SKM-1 (cell line): ENCODE data around the gene VDAC1.
"Not testable (repeated sequence)": the region's sequence is repeated elsewhere in the genome, so short reads cannot be mapped to it uniquely, and the experiment has no call there.

Experiments used
- DNase-seq: peaks from one replicate; lab custom pipeline; 2025; ENCODE audit not compliant: unreplicated experiment; lab: John Stamatoyannopoulos, UW

VDAC1 gene

GRCh38 chr5:133969654-133970324, 35.0 kb downstream of the VDAC1 start:
- DNase-seq, result no peak

GRCh38 chr5:133968204-133968980, 36.4 kb downstream of the VDAC1 start, which contains the start of gene C5orf15:
TSS of gene C5orf15 (minus strand) at chr5:133968625. CDS start at chr5:133968584, 41 bp downstream.
- peak; percentile 84 for DNase-seq

- DNase-seq, result no peak
Measured at GRCh38 chr5:133967698-133968203, 37.0 kb downstream of the VDAC1 start.

- no peak for DNase-seq
Measured at GRCh38 chr5:133967124-133967523, 37.7 kb downstream of the VDAC1 start.

GRCh38 chr5:133966090-133966489, 38.7 kb downstream of the VDAC1 start:
- no peak for DNase-seq

GRCh38 chr5:133963493-133964128, 41.2 kb downstream of the VDAC1 start:
- no peak for DNase-seq

- no peak for DNase-seq
Measured at GRCh38 chr5:133962801-133963476, 41.8 kb downstream of the VDAC1 start.

GRCh38 chr5:133962131-133962530, 42.6 kb downstream of the VDAC1 start:
- DNase-seq, result no peak

- no peak for DNase-seq
Measured at GRCh38 chr5:133959643-133960042, 45.1 kb downstream of the VDAC1 start.

- no peak for DNase-seq
Measured at GRCh38 chr5:133957591-133957990, 47.2 kb downstream of the VDAC1 start.

- DNase-seq, result no peak
Measured at GRCh38 chr5:133957080-133957479, 47.7 kb downstream of the VDAC1 start.

GRCh38 chr5:133956196-133956595, 48.6 kb downstream of the VDAC1 start:
- DNase-seq, result not testable (repeated sequence)

- DNase-seq, result no peak
Measured at GRCh38 chr5:133953568-133954145, 51.1 kb downstream of the VDAC1 start.

GRCh38 chr5:133952729-133953567, 51.8 kb downstream of the VDAC1 start:
- peak; percentile 51 for DNase-seq

- DNase-seq, result no peak
Measured at GRCh38 chr5:133950821-133951612, 53.8 kb downstream of the VDAC1 start.

GRCh38 chr5:133948721-133949120, 56.1 kb downstream of the VDAC1 start:
- DNase-seq, result no peak

- DNase-seq, result no peak
Measured at GRCh38 chr5:133947431-133947841, 57.3 kb downstream of the VDAC1 start.

GRCh38 chr5:133945568-133945967, 59.2 kb downstream of the VDAC1 start:
- DNase-seq, result no peak
